Suprapubic skin (tissue), 4 donors: ENCODE measurements around the gene DDR2. TPM values are rescaled to one million over a fixed set of nuclear protein-coding genes. Genes with fewer than 3 reads are reported as not detected.

Experiments used
- DNase-seq, 2 donors: peaks; one replicate each; pipeline ENCODE4 v3.0.0-alpha.2; 2019; ENCODE audit warnings: low spot score in 2 of 2
- H3K27ac ChIP-seq: fragments of 200-600 bp; sonication (generic); one replicate; pipeline ENCODE4 v1.5.1; 2019
- H3K27me3 ChIP-seq: fragments of 200-600 bp; sonication (generic); one replicate; pipeline ENCODE4 v1.5.1; 2019
- H3K36me3 ChIP-seq: fragments of 200-600 bp; sonication (generic); one replicate; pipeline ENCODE4 v1.5.1; 2019
- H3K4me1 ChIP-seq: fragments of 200-600 bp; sonication (generic); one replicate; pipeline ENCODE4 v1.5.1; 2019
- H3K4me3 ChIP-seq: fragments of 200-600 bp; sonication (generic); one replicate; pipeline ENCODE4 v1.5.1; 2019; ENCODE audit warnings: mild to moderate bottlenecking
- H3K9me3 ChIP-seq: fragments of 200-600 bp; sonication (generic); one replicate; pipeline ENCODE4 v1.5.1; 2019
- CTCF ChIP-seq, 2 donors: fragments of 200-600 bp in 1 of 2; fragments of 450-650 bp in 1 of 2; sonication (generic) in 1 of 2; IDR thresholded peaks; one replicate each; pipeline ENCODE4 v1.5.1; 2016 to 2019; ENCODE audit warnings: antibody characterized with exemption in 2 of 2, mild to moderate bottlenecking in 1 of 2, moderate library complexity in 1 of 2
- EP300 ChIP-seq: sonication (generic); formaldehyde crosslinking; IDR thresholded peaks from one replicate; pipeline ENCODE4 v1.6.1; 2017; ENCODE audit warnings: antibody characterized with exemption
- POLR2A ChIP-seq, 2 donors: fragments of 450-650 bp; IDR thresholded peaks; one replicate each; pipeline ENCODE4 v1.6.1; 2017; ENCODE audit warnings: antibody characterized with exemption in 2 of 2, mild to moderate bottlenecking in 2 of 2, moderate library complexity in 2 of 2
- POLR2AphosphoS5 ChIP-seq, 3 donors: sonication (generic); formaldehyde crosslinking; IDR thresholded peaks; one replicate each; pipeline ENCODE4 v1.6.1; 2017; ENCODE audit warnings: antibody characterized with exemption in 3 of 3
- WGBS: methylation state at CpG from one replicate; pipeline ENCODE4 v1.1.5; 2018; 5-methylcytosine and 5-hydroxymethylcytosine counted together
- total RNA-seq, 4 donors: library from RNA; depleted of rRNA; stranded (reverse); fragments of >200 nt; gene quantifications; one replicate each; pipeline ENCODE4 v1.1.0, GENCODE V29; 2016

DDR2 gene
- total RNA-seq, 4 donors from 2014 or later = 7.7 to 50.2 (median 13.8) TPM

GRCh38 chr1:162639718-162640117, 7.5 kb downstream of the DDR2 start:
- no peak for DNase-seq
- no peaks in the 10 kb centered on the region for H3K36me3 ChIP-seq
- WGBS = 91% methylated on average over 7 of the region's 7 CpGs
- no peaks in the 10 kb centered on the region for H3K9me3 ChIP-seq
- no peak overlapping the region for H3K4me3 ChIP-seq
- TF ChIP-seq POLR2A (IDR thresholded peaks at IDR 0.05) = no peak
- TF ChIP-seq POLR2AphosphoS5 (IDR thresholded peaks at IDR 0.05) = no peak
- no peak for TF ChIP-seq EP300
- TF ChIP-seq CTCF (IDR thresholded peaks at IDR 0.05) = no peak
- no peak overlapping the region for H3K27ac ChIP-seq
- no peaks in the 10 kb centered on the region for H3K27me3 ChIP-seq
- peaks cover 2% of the 10 kb centered on the region for H3K4me1 ChIP-seq

- H3K9me3 ChIP-seq = no peaks in the 10 kb centered on the region
- no peak overlapping the region for H3K4me3 ChIP-seq
- 83% methylated on average over 2 of the region's 2 CpGs for WGBS
- no peak for DNase-seq
- no peaks in the 10 kb centered on the region for H3K27me3 ChIP-seq
- H3K36me3 ChIP-seq = no peaks in the 10 kb centered on the region
- H3K4me1 ChIP-seq = no peaks in the 10 kb centered on the region
- no peak for TF ChIP-seq CTCF (IDR thresholded peaks at IDR 0.05)
- TF ChIP-seq EP300 = no peak
- no peak overlapping the region for H3K27ac ChIP-seq
Observed at GRCh38 chr1:162641114-162641513, 8.8 kb downstream of the DDR2 start.

- Histone ChIP-seq H3K27me3 (no peaks in the 10 kb centered on the region), H3K9me3 (no peaks in the 10 kb centered on the region), H3K27ac (no peak overlapping the region), H3K36me3 (no peaks in the 10 kb centered on the region), H3K4me1 (no peaks in the 10 kb centered on the region), H3K4me3 (no peak overlapping the region)
- 98% methylated on average over 3 of the region's 3 CpGs for WGBS
- TF ChIP-seq CTCF (IDR thresholded peaks at IDR 0.05) (no peak), EP300 (no peak), POLR2AphosphoS5 (IDR thresholded peaks at IDR 0.05) (no peak), POLR2A (IDR thresholded peaks at IDR 0.05) (no peak)
- no peak for DNase-seq
Observed at GRCh38 chr1:162644986-162645314, 12.7 kb downstream of the DDR2 start.

- WGBS = 84% methylated on average over 4 of the region's 4 CpGs
- H3K4me3 ChIP-seq = no peak overlapping the region
- H3K27me3 ChIP-seq = no peaks in the 10 kb centered on the region
- H3K9me3 ChIP-seq = no peaks in the 10 kb centered on the region
- TF ChIP-seq CTCF (IDR thresholded peaks at IDR 0.05) = no peak
- TF ChIP-seq POLR2AphosphoS5 (IDR thresholded peaks at IDR 0.05) = no peak
- no peak for TF ChIP-seq EP300
- TF ChIP-seq POLR2A (IDR thresholded peaks at IDR 0.05) = no peak
- no peaks in the 10 kb centered on the region for H3K4me1 ChIP-seq
- no peak overlapping the region for H3K27ac ChIP-seq
- DNase-seq = no peak
- no peaks in the 10 kb centered on the region for H3K36me3 ChIP-seq
Observed at GRCh38 chr1:162645666-162646065, 13.4 kb downstream of the DDR2 start.

GRCh38 chr1:162649583-162649982, 17.3 kb downstream of the DDR2 start:
- 81% methylated on average over 3 of the region's 3 CpGs for WGBS
- H3K4me1 ChIP-seq = no peaks in the 10 kb centered on the region
- H3K4me3 ChIP-seq = no peak overlapping the region
- no peak overlapping the region for H3K27ac ChIP-seq
- no peaks in the 10 kb centered on the region for H3K27me3 ChIP-seq
- DNase-seq = no peak
- no peaks in the 10 kb centered on the region for H3K36me3 ChIP-seq
- TF ChIP-seq POLR2AphosphoS5 (IDR thresholded peaks at IDR 0.05) (no peak), EP300 (no peak), CTCF (IDR thresholded peaks at IDR 0.05) (no peak), POLR2A (IDR thresholded peaks at IDR 0.05) (no peak)
- H3K9me3 ChIP-seq = no peaks in the 10 kb centered on the region
